Ovary (tissue), 9 donors: ENCODE results near the gene MFSD1. TPM values are rescaled to one million over a fixed set of nuclear protein-coding genes. Genes with fewer than 3 reads are reported as not detected.

Experiments used
- DNase-seq, 5 donors: peaks; one replicate each; pipeline ENCODE4 v3.0.0-alpha.2; 2019 to 2020
- H3K27ac ChIP-seq, 2 donors: fragments of 200-600 bp; one replicate each; pipeline versions ENCODE4 v1.5.1 to v1.8.0; 2019 to 2022
- H3K27me3 ChIP-seq: fragments of 200-600 bp; one replicate; pipeline ENCODE4 v1.8.0; 2022
- H3K36me3 ChIP-seq: fragments of 200-600 bp; sonication (generic); one replicate; pipeline ENCODE4 v1.5.1; 2019
- H3K4me1 ChIP-seq: one replicate; pipeline ENCODE4 v1.8.1; 2013; ENCODE audit warnings: mild to moderate bottlenecking, moderate library complexity; ENCODE audit not compliant: insufficient read depth
- H3K4me3 ChIP-seq: fragments of 200-600 bp; sonication (generic); one replicate; pipeline ENCODE4 v1.5.1; 2017
- H3K9me3 ChIP-seq, 2 donors: fragments of 200-600 bp in 1 of 2; sonication (generic) in 1 of 2; one replicate each; pipeline versions ENCODE4 v1.5.1 to v1.8.1; 2013 to 2019; ENCODE audit warnings: mild to moderate bottlenecking in 1 of 2, moderate library complexity in 1 of 2
- CTCF ChIP-seq, 3 donors: fragments of 450-650 bp in 2 of 3; fragments of 200-600 bp in 1 of 3; IDR thresholded peaks; one replicate each; pipeline versions ENCODE4 v1.5.1 to v1.8.0; 2016 to 2022; ENCODE audit warnings: antibody characterized with exemption in 3 of 3, mild to moderate bottlenecking in 1 of 3
- EP300 ChIP-seq: sonication (generic); formaldehyde crosslinking; IDR thresholded peaks from one replicate; pipeline ENCODE4 v1.6.1; 2017; ENCODE audit warnings: antibody characterized with exemption
- POLR2A ChIP-seq: fragments of 450-650 bp; IDR thresholded peaks from one replicate; pipeline ENCODE4 v1.6.1; 2017; ENCODE audit warnings: antibody characterized with exemption, mild to moderate bottlenecking, moderate library complexity
- WGBS, 3 donors: extraction: QIAGEN DNeasy Blood & Tissue Kit in 1 of 3; methylation state at CpG; one replicate each; pipeline versions ENCODE4 v1.1.5 to v1.1.7; 2013 to 2017; 5-methylcytosine and 5-hydroxymethylcytosine counted together
- intact Hi-C, 4 donors: fragments of 100-400 bp; cut with DNase I; formaldehyde crosslinking; loops; one replicate each; pipeline versions ENCODE4 v1.11.0 to v1.15.1; 2022 to 2023
- polyA plus RNA-seq, 2 donors: library from polyadenylated mRNA; stranded (reverse); fragments of 200-250 nt in 1 of 2; fragments of 350-450 nt in 1 of 2; fragmentation: Illumina TruSeq in 1 of 2; extraction: RNeasy Lipid Tissue Mini Kit (QIAGEN cat#74804) in 1 of 2; gene quantifications; one replicate each; pipeline ENCODE4 v1.2.3, GENCODE V29; 2013 to 2014
- total RNA-seq, 7 donors: library from RNA; depleted of rRNA in 2 of 7; stranded (reverse); fragments of >200 nt in 2 of 7; fragmentation: NEBNext Ultra II Directional in 3 of 7; extraction: Animal tissue kit (Norgen Biotek cat#: 25700) in 3 of 7; gene quantifications; one replicate each; pipeline versions ENCODE4 v1.1.0 to v1.2.4, GENCODE V29; 2016 to 2023
- donor health status: DM: no; HTN: no; CAD: no; lungs with moderate emphysema.
- donor health status: DM: no; HTN: no; CAD: no.
- donor health status: Bipolar disorder and iron deficiency.
- donor health status: DM: yes; HTN: yes; CAD: no.
- donor health status: DM: no; HTN: no; CAD: no.
- donor health status: DM: yes; HTN: yes; CAD: no.

The MFSD1 gene
- total and polyA plus RNA-seq, 9 donors, result 27.1 to 63.8 (median 43.0) TPM

GRCh38 chr3:158777161-158777873 lies 24.5 kb upstream of the MFSD1 start:
- H3K4me3 ChIP-seq, result no peak overlapping the region
- no peaks in the 10 kb centered on the region for H3K27me3 ChIP-seq
- H3K27ac ChIP-seq, result no peak overlapping the region
- H3K9me3 ChIP-seq, result no peaks in the 10 kb centered on the region
- 66 to 82% (median 82%) methylated on average over 3 of the region's 3 CpGs for WGBS, 3 donors
- no peaks in the 10 kb centered on the region for H3K36me3 ChIP-seq
- H3K4me1 ChIP-seq, result no peaks in the 10 kb centered on the region
- no peak for DNase-seq
- intact Hi-C loops, result loop anchor here in 1 of 4 donors (5.0 kb wide), 1 partner anchor 40 kb away; no protein-coding TSS in a partner anchor
- TF ChIP-seq CTCF (IDR thresholded peaks at IDR 0.05), result no peak
- no peak for TF ChIP-seq EP300
- no peak for TF ChIP-seq POLR2A

GRCh38 chr3:158780766-158781165 lies 21.1 kb upstream of the MFSD1 start:
- intact Hi-C loops, result no loop called here
- H3K4me1 ChIP-seq, result peaks cover 2% of the 10 kb centered on the region
- H3K9me3 ChIP-seq, result no peaks in the 10 kb centered on the region
- H3K4me3 ChIP-seq, result no peak overlapping the region
- H3K27me3 ChIP-seq, result no peaks in the 10 kb centered on the region
- 63 to 71% (median 69%) methylated on average over 1 of the region's 1 CpG for WGBS, 3 donors
- no peaks in the 10 kb centered on the region for H3K36me3 ChIP-seq
- no peak for DNase-seq
- TF ChIP-seq POLR2A, result no peak
- no peak for TF ChIP-seq CTCF (IDR thresholded peaks at IDR 0.05)
- TF ChIP-seq EP300, result no peak
- H3K27ac ChIP-seq, result no peak overlapping the region

GRCh38 chr3:158781191-158781590 lies 20.7 kb upstream of the MFSD1 start:
- TF ChIP-seq POLR2A, result no peak
- DNase-seq, result no peak
- WGBS, 3 donors, result 92 to 95% (median 92%) methylated on average over 2 of the region's 2 CpGs

GRCh38 chr3:158781849-158782248 lies 20.0 kb upstream of the MFSD1 start:
- no peaks in the 10 kb centered on the region for H3K27me3 ChIP-seq
- H3K4me1 ChIP-seq, result peaks cover 2% of the 10 kb centered on the region
- 74 to 83% (median 76%) methylated on average over 1 of the region's 1 CpG for WGBS, 3 donors
- no peak for DNase-seq
- intact Hi-C loops, result no loop called here
- no peak for TF ChIP-seq EP300
- no peak for TF ChIP-seq CTCF (IDR thresholded peaks at IDR 0.05)
- TF ChIP-seq POLR2A, result no peak
- H3K36me3 ChIP-seq, result no peaks in the 10 kb centered on the region
- no peaks in the 10 kb centered on the region for H3K9me3 ChIP-seq
- H3K27ac ChIP-seq, result no peak overlapping the region
- H3K4me3 ChIP-seq, result no peak overlapping the region

More at GRCh38 chr3:158781191-158781590, 20.7 kb upstream of the MFSD1 start:
- H3K4me1 ChIP-seq, result peaks cover 2% of the 10 kb centered on the region
- intact Hi-C loops, result no loop called here
- no peak overlapping the region for H3K27ac ChIP-seq
- H3K27me3 ChIP-seq, result no peaks in the 10 kb centered on the region
- H3K36me3 ChIP-seq, result no peaks in the 10 kb centered on the region
- no peak overlapping the region for H3K4me3 ChIP-seq
- H3K9me3 ChIP-seq, result no peaks in the 10 kb centered on the region

- no peaks in the 10 kb centered on the region for H3K27me3 ChIP-seq
- H3K27ac ChIP-seq, result no peak overlapping the region
- WGBS, 3 donors, result 14 to 40% (median 33%) methylated on average over 3 of the region's 3 CpGs
- H3K36me3 ChIP-seq, result no peaks in the 10 kb centered on the region
- TF ChIP-seq EP300 (no peak), CTCF (IDR thresholded peaks at IDR 0.05) (no peak), POLR2A (no peak)
- intact Hi-C loops, result no loop called here
- no peak for DNase-seq
- no peaks in the 10 kb centered on the region for H3K9me3 ChIP-seq
- peaks cover 2% of the 10 kb centered on the region for H3K4me1 ChIP-seq
- H3K4me3 ChIP-seq, result no peak overlapping the region
Observed at GRCh38 chr3:158782283-158782989, 19.4 kb upstream of the MFSD1 start.
